GM12801 (cell line): ENCODE results near the gene F13B.

Source experiments
- CTCF ChIP-seq: IDR thresholded peaks from one replicate; pipeline ENCODE4 v1.5.1; 2011; ENCODE audit warnings: control low read depth; ENCODE audit not compliant: insufficient read length; ENCODE audit errors: extremely low read depth

Gene F13B

DNA sequence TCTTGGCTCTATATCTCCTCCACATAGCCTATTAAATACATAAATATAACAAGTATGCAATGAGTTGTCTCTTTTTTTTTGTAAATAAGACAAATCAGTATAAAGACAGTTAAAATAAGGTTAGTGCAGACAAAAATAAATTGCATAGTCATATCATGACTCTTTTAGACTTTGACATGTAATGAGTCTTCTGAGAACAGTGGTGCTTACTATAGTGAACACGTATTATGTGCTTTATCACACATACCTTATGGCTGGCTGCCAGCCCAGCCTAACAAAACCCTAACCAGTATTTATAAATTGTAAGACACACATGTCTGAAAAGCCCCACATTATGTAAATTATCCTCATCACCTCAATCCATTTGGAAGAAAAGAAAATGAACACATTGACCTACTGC, 29.1 kb upstream of the F13B start:
- TF ChIP-seq CTCF = no peak

DNA sequence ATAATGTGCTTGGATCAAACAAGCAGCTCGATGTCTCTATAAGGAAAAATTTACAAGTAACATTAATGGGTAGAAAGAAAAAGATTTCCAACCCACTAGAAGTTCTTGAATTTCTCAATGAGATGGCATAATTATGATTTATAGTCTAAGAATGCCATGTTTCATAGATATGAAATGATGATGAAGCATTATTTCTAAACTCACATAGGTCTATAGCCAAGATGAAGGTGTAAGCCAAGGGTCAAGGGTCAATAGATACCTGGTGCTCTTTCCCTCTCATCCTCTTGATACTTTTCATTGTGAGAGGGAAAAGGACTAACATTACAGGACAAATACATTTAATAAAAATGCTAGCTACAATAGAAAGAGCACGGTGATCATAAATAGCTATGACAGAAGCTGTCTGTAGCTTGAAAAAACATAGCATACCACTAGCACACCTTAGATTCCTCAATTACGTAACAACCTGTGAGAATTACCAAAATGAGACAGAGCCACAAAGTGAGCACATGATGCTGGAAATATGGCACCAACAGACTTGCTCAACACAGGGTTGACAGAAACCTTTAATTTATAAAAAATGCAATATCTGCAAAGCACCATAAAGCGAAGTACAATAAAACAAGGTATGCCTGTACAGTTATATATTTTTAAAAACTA, 26.3 kb upstream of the F13B start:
- no peak for TF ChIP-seq CTCF

DNA sequence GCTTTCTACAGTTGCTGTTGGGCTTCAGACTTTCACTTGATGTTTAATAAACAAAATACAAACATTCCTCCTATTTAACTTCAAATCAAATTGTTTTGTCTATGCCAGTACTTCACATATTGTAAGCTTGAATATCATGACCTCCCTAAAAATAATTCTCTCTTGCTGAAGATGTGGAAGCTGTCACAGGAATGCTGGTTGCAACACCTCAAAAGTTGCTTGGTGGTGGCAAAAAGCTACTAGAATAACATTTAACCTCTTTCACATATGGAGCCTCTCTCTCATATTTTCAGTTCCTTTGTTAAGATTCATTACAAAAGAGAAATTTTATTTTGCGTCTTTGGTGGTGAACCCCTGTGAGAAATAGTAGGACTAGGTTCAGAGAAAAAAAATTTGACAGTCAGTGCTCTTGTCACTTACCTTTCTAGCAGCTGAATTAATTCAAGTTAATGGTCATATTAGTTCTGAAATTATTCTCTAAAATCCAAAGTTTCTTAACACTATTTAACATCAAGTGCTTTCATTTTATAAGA, 25.5 kb upstream of the F13B start:
- TF ChIP-seq CTCF = no peak

DNA sequence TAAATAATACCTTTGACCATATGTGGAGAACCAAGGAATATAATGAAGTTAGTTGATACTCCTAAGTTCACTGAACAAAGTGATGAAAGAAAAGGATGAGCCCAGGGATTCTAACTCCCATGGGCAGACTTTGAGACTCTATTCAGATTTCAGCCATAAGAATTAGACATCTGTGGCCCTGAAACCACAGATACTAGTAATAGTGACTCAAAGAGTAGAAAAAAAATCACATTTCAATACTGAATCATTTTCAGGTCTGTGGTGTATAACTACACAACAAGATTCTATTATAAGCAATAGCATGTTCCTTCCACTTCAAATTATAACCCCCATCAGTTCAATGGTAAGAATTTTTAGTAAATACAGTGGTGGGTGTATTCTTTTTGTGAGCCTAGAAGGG, 16.4 kb upstream of the F13B start:
- TF ChIP-seq CTCF = no peak

DNA sequence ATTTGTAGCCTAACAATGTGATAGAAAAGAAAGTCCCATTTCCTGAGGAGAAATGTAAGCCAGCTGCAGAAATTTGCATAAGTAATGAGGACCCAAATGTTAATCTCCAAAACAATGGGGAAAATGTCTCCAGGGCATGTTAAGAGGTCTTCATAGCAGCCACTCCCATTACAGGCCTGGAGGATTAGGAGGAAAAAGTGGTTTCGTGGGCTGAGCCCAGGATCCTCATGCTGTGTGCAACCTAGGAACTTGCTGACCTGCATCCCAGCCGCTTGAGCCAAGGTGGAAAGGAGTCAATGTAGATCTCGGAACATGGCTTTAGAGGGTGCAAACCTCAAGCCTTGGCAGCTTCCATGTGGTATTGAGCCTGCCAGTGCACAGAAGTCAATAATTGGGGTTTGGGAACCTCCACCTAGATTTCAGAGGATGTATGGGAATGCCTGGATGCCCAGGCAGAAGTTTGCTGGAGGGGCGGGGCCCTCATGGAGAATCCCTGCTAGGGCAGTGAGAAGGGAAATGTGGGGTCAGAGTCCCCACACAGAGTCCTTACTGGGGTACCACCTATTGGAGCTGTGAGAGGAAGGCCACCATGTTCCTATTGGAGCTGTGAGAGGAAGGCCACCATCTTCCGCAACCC, 14.2 kb upstream of the F13B start:
- no peak for TF ChIP-seq CTCF

GRCh38 chr1:197080323-197080722, 13.3 kb upstream of the F13B start:
- no peak for TF ChIP-seq CTCF

DNA sequence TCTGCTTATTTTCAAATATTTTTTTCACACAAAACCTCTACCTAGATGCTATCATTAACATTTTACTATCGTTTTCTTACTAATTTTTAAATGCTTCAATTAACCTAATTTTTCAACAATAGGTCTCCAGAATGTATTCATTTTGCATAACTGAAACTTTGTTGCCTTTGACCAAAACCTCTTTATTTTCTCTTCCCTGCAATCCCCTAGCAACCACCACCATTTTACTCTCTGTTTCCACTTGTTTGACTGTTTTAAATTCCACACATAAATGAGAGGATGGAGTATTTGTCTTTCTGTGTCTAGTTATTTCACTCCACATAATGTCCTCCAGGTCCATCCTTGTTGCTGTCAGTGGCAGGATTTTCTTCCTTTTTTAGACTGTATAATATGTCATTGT, 9.5 kb upstream of the F13B start:
- TF ChIP-seq CTCF = no peak
